Lung (tissue), 12 donors: ENCODE measurements around the gene B3GALT5. TPM values are rescaled to one million over a fixed set of nuclear protein-coding genes. Genes with fewer than 3 reads are reported as not detected.
"Not testable (repeated sequence)": the region's sequence is repeated elsewhere in the genome, so short reads cannot be mapped to it uniquely, and the experiment has no call there.

Experiments
- ATAC-seq: fragments of 200-7000 bp; cut with Tn5 transposase; one replicate; pipeline ENCODE4 v1.9.1; 2020; ENCODE audit warnings: moderate number of reproducible peaks; ENCODE audit not compliant: insufficient read depth, low FRiP score
- DNase-seq, 3 donors: peaks; one replicate each; pipeline ENCODE4 v3.0.0-alpha.2; 2013 to 2017
- H3K27ac ChIP-seq, 2 donors: one replicate each; pipeline ENCODE4 v1.5.1; 2013; ENCODE audit warnings: mild to moderate bottlenecking in 2 of 2, moderate library complexity in 2 of 2, control low read depth in 1 of 2, inconsistent platforms in 1 of 2, low read depth in 1 of 2, low read length in 1 of 2
- H3K27me3 ChIP-seq, 3 donors: one replicate each; pipeline ENCODE4 v1.5.1; 2013; ENCODE audit warnings: low read length in 2 of 3; ENCODE audit not compliant: control insufficient read depth in 3 of 3, insufficient read depth in 3 of 3
- H3K36me3 ChIP-seq, 4 donors: one replicate each; pipeline ENCODE4 v1.5.1; 2013; ENCODE audit warnings: low read length in 4 of 4, mild to moderate bottlenecking in 1 of 4, moderate library complexity in 1 of 4; ENCODE audit not compliant: control insufficient read depth in 4 of 4, insufficient read depth in 4 of 4
- H3K4me1 ChIP-seq, 5 donors: one replicate each; pipeline ENCODE4 v1.5.1; 2013; ENCODE audit warnings: low read length in 5 of 5, mild to moderate bottlenecking in 2 of 5, moderate library complexity in 1 of 5; ENCODE audit not compliant: control insufficient read depth in 5 of 5, insufficient read depth in 5 of 5
- H3K4me3 ChIP-seq: one replicate; pipeline ENCODE4 v1.5.1; 2013; ENCODE audit warnings: mild to moderate bottlenecking, control low read depth, moderate library complexity
- H3K9ac ChIP-seq, 2 donors: one replicate each; pipeline ENCODE4 v1.5.1; 2013; ENCODE audit warnings: low read length in 2 of 2, control low read depth in 1 of 2; ENCODE audit not compliant: insufficient read depth in 1 of 2
- H3K9me3 ChIP-seq, 4 donors: one replicate each; pipeline ENCODE4 v1.5.1; 2013; ENCODE audit warnings: low read length in 3 of 4, mild to moderate bottlenecking in 1 of 4, moderate library complexity in 1 of 4; ENCODE audit not compliant: control insufficient read depth in 4 of 4, insufficient read depth in 3 of 4
- CTCF ChIP-seq: IDR thresholded peaks from 2 replicates; pipeline ENCODE4 v1.5.1; 2012; ENCODE audit warnings: mild to moderate bottlenecking; ENCODE audit errors: control extremely low read depth, extremely low read depth
- WGBS, 2 donors: extraction: QIAGEN DNeasy Blood & Tissue Kit; methylation state at CpG; one replicate each; pipeline ENCODE4 v1.1.7; 2013; 5-methylcytosine and 5-hydroxymethylcytosine counted together
- polyA plus RNA-seq, 2 donors: library from polyadenylated mRNA; stranded (reverse); fragments of 200-250 nt; gene quantifications; one replicate each; pipeline ENCODE4 v1.2.1, GENCODE V29; 2013
- total RNA-seq, 2 donors: library from RNA; depleted of rRNA in 1 of 2; stranded (reverse); fragments of >200 nt in 1 of 2; gene quantifications; one replicate each; pipeline ENCODE4 v1.2.1, GENCODE V29; 2014 to 2021
- donor health status: control.
- donor health status: control.
- donor health status: Bipolar disorder and iron deficiency.
- donor health status: healthy.
- donor health status: DM: yes; HTN: yes; CAD: no.

The B3GALT5 gene
- total and polyA plus RNA-seq, 4 donors = 0.02 to 1.1 (median 0.50) TPM

- no peak for TF ChIP-seq CTCF
- Histone ChIP-seq H3K27me3 (peaks cover 0 to 4% (median 0%) of the 10 kb centered on the region in 3 donors), H3K9ac (no peak overlapping the region), H3K4me1 (no peaks in the 10 kb centered on the region), H3K27ac (no peak overlapping the region), H3K9me3 (peaks cover 0 to 2% (median 0%) of the 10 kb centered on the region in 4 donors), H3K36me3 (no peaks in the 10 kb centered on the region), H3K4me3 (no peak overlapping the region)
- WGBS, 2 donors = 90 to 93% methylated on average over 16 of the region's 16 CpGs
- DNase-seq = no peak
- no peak for ATAC-seq
Measured at GRCh38 chr21:39579734-39580332, 32.9 kb upstream of the B3GALT5 start.

- H3K4me3 ChIP-seq = no peak overlapping the region
- H3K36me3 ChIP-seq = no peaks in the 10 kb centered on the region
- H3K9me3 ChIP-seq = peaks cover 0 to 2% (median 0%) of the 10 kb centered on the region in 4 donors
- H3K27me3 ChIP-seq = no peaks in the 10 kb centered on the region
- 43 to 84% methylated on average over 2 of the region's 2 CpGs for WGBS, 2 donors
- DNase-seq = no peak
- no peak for TF ChIP-seq CTCF
- H3K4me1 ChIP-seq = no peaks in the 10 kb centered on the region
- H3K27ac ChIP-seq = no peak overlapping the region
- ATAC-seq = no peak
- no peak overlapping the region for H3K9ac ChIP-seq
Measured at GRCh38 chr21:39580744-39581143, 32.0 kb upstream of the B3GALT5 start.

GRCh38 chr21:39581414-39581813, 31.3 kb upstream of the B3GALT5 start:
- Histone ChIP-seq H3K36me3 (no peaks in the 10 kb centered on the region), H3K9me3 (peaks cover 0 to 2% (median 0%) of the 10 kb centered on the region in 4 donors), H3K27me3 (no peaks in the 10 kb centered on the region), H3K4me1 (no peaks in the 10 kb centered on the region), H3K9ac (no peak overlapping the region), H3K4me3 (no peak overlapping the region), H3K27ac (no peak overlapping the region)
- WGBS, 2 donors = 90 to 95% methylated on average over 3 of the region's 3 CpGs
- DNase-seq (no peak), ATAC-seq (no peak)
- TF ChIP-seq CTCF = no peak

- ATAC-seq = no peak
- Histone ChIP-seq H3K4me1 (no peaks in the 10 kb centered on the region), H3K27ac (no peak overlapping the region), H3K27me3 (no peaks in the 10 kb centered on the region), H3K4me3 (no peak overlapping the region), H3K9me3 (no peaks in the 10 kb centered on the region), H3K9ac (no peak overlapping the region), H3K36me3 (no peaks in the 10 kb centered on the region)
- TF ChIP-seq CTCF = no peak
- WGBS, 2 donors = 94% methylated on average over 4 of the region's 4 CpGs
- DNase-seq = no peak
Measured at GRCh38 chr21:39582749-39583148, 30.0 kb upstream of the B3GALT5 start.

- not testable (repeated sequence) for ATAC-seq, H3K9ac ChIP-seq, H3K9me3 ChIP-seq, H3K4me3 ChIP-seq, H3K27me3 ChIP-seq, H3K4me1 ChIP-seq, DNase-seq, H3K27ac ChIP-seq, H3K36me3 ChIP-seq
- 92 to 94% methylated on average over 2 of the region's 2 CpGs for WGBS, 2 donors
Measured at GRCh38 chr21:39583586-39583985, 29.2 kb upstream of the B3GALT5 start.
